GM11168 (cell line): Measurements from ENCODE around the gene QARS1.

Experiments used
- in situ Hi-C: fragments of 300-500 bp; cut with MboI; formaldehyde crosslinking; loops from one replicate; pipeline ENCODE4 v1.12.0; 2022; ENCODE audit warnings: low sequenced_read_pairs; ENCODE audit not compliant: unreplicated experiment

Gene QARS1

DNA sequence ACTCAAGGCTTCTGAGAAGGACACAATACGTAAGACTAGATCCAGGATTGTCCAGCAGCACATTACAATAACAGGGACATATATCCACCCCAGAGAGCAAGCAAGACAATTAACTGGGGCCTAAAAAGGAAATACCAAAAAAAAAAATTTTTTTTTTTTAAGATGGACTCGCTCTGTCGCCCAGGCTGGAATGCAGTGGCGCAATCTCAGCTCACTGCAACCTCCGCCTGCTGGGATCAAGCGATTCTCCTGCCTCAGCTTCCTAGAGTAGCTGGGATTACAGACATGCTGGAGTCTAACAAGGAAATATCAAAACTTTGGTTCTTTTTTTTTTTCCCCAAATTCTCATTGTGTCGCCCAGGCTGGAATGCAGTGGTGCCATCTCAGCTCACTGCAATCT, 46.5 kb downstream of the QARS1 start:
- in situ Hi-C loops, result no loop called here

DNA sequence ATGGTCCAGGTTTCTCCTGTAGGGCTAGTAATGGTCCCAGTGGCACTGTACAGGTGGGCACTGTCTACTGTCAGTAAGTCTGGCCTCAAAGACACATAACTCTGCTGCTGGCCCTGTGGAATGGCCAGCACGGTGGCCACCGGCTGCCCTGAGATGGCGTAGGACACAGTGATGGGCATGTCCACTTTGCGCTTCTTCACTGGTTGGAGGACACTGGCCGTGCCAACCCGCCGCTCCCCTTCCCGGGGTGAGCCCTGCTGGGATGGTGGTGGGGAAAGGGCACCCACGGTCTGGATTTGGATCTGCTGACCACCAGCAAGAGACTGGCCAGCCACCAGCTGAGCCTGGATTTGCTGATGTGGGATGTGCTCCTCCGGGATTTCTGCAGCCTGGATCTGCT, 47.3 kb downstream of the QARS1 start:
- in situ Hi-C loops, result no loop called here

DNA sequence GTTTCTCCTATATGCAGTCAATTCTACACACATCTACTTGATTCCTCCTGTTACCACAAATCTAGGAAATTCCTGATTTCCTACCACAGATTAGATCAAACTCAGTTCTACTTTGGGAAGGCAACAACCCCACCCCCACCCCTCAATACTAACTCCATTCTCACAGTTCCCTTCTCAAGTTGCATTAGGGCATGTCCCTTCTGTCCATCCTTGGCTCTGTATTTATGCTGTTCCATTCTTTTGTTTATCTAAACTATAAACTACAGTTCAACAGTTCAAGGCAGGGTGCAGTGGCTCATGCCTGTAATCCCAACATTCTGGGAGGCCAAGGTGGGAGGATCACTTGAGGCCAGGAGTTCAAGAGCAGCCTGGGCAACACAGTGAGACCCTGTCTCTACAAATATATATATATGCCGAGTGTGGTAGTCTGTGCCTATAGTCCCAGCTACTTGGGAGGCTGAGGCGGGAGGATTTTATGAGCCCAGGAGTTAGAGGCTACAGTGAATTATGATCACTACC, 50.2 kb downstream of the QARS1 start:
- in situ Hi-C loops, result no loop called here

DNA sequence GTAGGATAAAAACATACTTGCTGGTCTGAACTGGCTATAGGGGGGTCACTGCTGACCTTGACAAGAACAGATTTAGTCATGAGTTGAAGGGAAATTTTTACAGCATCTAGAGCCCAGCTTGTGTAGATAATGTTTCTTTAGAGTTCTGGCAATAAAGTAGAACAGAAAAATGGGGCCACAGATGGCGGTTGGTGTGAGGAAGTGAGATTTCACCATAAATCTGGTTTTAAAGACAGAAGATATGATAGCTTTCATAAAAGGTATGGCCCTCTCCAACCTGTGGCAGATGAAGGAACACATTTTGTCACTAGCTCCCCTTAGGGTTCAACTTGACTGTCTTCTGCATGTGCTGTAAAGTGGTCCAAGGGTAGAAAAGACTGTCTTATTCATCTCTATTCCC, 51.0 kb downstream of the QARS1 start:
- in situ Hi-C loops, result no loop called here
